ENCODE results near the gene RYR3. TPM values are rescaled to one million over a fixed set of nuclear protein-coding genes. Genes with fewer than 3 reads are reported as not detected.

RYR3 gene
- total RNA-seq, 1 experiment from 2014 or later: not detected

DNA sequence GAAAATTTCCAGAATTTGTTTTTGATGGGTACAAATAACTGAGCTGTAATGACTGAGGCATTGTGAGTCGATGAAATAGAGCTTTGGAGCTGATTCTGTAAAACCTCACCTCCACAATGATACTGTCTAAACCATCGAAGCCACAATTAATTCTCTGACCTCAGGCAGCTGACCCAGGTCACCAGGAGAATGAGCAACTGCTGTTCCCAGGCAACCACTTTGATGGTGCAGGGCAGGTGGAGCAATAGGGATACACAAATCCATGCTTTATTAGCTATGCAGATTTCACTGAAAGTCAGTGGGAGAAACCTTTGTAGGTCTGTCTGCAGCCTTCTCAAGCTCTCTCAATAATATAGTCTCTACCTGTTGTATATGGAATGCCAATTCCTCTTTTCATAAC, 204.4 kb downstream of the RYR3 start:
- no peaks in the 10 kb centered on the region for H3K36me3 ChIP-seq (ENCODE audit: insufficient read depth, low read length)
- H3K79me2 ChIP-seq (ENCODE audit: low read length): no peaks in the 10 kb centered on the region
- H3K4me1 ChIP-seq (ENCODE audit: low read length): no peaks in the 10 kb centered on the region
- H3K9me2 ChIP-seq (replicated peaks; ENCODE audit: insufficient read depth, low read length): no peaks in the 10 kb centered on the region
- H3K4me3 ChIP-seq (ENCODE audit: low read length): no peak overlapping the region
- no peak overlapping the region for H3K4me2 ChIP-seq (ENCODE audit: low read depth, low read length, poor library complexity, severe bottlenecking)
- no peak overlapping the region for H3K9ac ChIP-seq (ENCODE audit: low read length)
- H3K27ac ChIP-seq (ENCODE audit: low read length): no peak overlapping the region
- H3K9me3 ChIP-seq (ENCODE audit: low read length): no peaks in the 10 kb centered on the region
- no peak overlapping the region for H2AFZ ChIP-seq (ENCODE audit: low read length)
- H3K27me3 ChIP-seq (ENCODE audit: low read length): no peaks in the 10 kb centered on the region
- DNase-seq: no peak
- H4K20me1 ChIP-seq (ENCODE audit: insufficient read depth, low read depth, low read length): no peaks in the 10 kb centered on the region

DNA sequence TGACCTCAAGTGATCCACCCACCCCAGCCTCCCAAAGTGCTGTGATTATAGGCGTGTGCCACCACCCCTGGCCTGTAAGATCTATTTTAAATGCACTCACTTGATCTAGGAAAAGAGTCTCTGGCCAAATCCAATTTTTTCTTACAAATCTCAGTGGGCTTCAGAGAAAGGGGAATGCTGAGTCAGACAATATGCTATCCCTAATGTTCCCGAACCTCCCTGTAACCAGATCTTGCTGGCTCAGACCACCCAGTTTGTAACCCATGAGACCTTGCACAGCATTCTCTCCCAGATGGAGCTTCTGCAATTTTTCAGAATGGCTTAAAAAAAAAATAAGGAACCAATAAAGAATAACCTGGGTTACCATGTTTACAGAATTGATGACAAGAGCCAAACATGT, 205.8 kb downstream of the RYR3 start:
- H3K9me3 ChIP-seq (ENCODE audit: low read length): no peaks in the 10 kb centered on the region
- DNase-seq: no peak
- H3K9ac ChIP-seq (ENCODE audit: low read length): no peak overlapping the region
- H3K79me2 ChIP-seq (ENCODE audit: low read length): no peaks in the 10 kb centered on the region
- no peaks in the 10 kb centered on the region for H3K9me2 ChIP-seq (replicated peaks; ENCODE audit: insufficient read depth, low read length)
- no peaks in the 10 kb centered on the region for H3K4me1 ChIP-seq (ENCODE audit: low read length)
- no peak overlapping the region for H3K4me3 ChIP-seq (ENCODE audit: low read length)
- H3K27ac ChIP-seq (ENCODE audit: low read length): no peak overlapping the region
- H3K27me3 ChIP-seq (ENCODE audit: low read length): no peaks in the 10 kb centered on the region
- no peak overlapping the region for H3K4me2 ChIP-seq (ENCODE audit: low read depth, low read length, poor library complexity, severe bottlenecking)
- no peaks in the 10 kb centered on the region for H4K20me1 ChIP-seq (ENCODE audit: insufficient read depth, low read depth, low read length)
- no peak overlapping the region for H2AFZ ChIP-seq (ENCODE audit: low read length)
- no peaks in the 10 kb centered on the region for H3K36me3 ChIP-seq (ENCODE audit: insufficient read depth, low read length)

DNA sequence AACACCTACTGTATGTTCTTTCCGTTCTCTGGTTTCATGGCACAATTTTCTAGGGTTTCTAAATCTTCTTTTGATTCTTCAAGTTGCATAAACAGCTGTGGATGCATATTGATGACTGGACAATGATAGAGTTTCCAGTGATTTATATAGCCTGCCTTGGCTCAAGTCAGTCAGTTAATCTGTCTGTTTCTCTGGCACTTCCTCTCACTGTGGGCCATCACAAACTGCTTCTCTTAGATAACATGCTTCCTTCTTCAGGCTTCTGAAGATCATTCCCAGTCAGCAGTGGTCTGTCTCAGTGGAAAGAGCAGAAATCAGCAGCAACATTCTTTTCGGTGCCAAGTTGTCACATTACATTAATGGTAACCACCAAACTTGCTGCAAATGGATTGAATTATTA, 207.2 kb downstream of the RYR3 start:
- Histone ChIP-seq H3K27ac (ENCODE audit: low read length) (no peak overlapping the region), H3K4me2 (ENCODE audit: low read depth, low read length, poor library complexity, severe bottlenecking) (no peak overlapping the region), H3K4me1 (ENCODE audit: low read length) (no peaks in the 10 kb centered on the region), H3K9me2 (replicated peaks; ENCODE audit: insufficient read depth, low read length) (no peaks in the 10 kb centered on the region), H3K4me3 (ENCODE audit: low read length) (no peak overlapping the region), H4K20me1 (ENCODE audit: insufficient read depth, low read depth, low read length) (no peaks in the 10 kb centered on the region), H3K36me3 (ENCODE audit: insufficient read depth, low read length) (no peaks in the 10 kb centered on the region), H2AFZ (ENCODE audit: low read length) (no peak overlapping the region), H3K9me3 (ENCODE audit: low read length) (0 out of 2 replicates have a peak, but pooled peaks cover 2% of the 10 kb centered on the region), H3K27me3 (ENCODE audit: low read length) (no peaks in the 10 kb centered on the region), H3K9ac (ENCODE audit: low read length) (no peak overlapping the region), H3K79me2 (ENCODE audit: low read length) (no peaks in the 10 kb centered on the region)
- no peak for DNase-seq

DNA sequence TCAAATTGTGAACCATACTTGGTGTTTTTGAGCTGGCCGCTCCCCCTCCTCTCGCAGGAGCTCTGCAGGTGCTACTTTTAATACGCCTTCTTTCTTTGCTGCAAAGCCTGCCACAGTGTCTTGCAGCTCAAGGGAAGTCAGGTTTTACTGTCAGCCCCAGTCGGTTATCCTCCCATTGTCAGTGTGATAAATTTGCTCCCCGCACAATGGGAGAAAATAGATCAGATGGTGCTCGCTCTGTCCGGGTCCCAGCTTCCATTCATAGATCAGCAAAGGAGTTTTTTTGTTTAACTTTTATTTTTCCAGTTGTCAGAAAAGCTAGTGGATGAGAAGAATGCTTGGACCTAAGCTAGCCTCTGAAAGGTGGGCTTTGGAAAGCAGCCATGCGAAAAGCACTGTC, 207.7 kb downstream of the RYR3 start:
- Histone ChIP-seq H3K9me3 (ENCODE audit: low read length) (0 out of 2 replicates have a peak, but pooled peaks cover 2% of the 10 kb centered on the region), H3K36me3 (ENCODE audit: insufficient read depth, low read length) (no peaks in the 10 kb centered on the region), H3K9me2 (replicated peaks; ENCODE audit: insufficient read depth, low read length) (no peaks in the 10 kb centered on the region), H3K4me3 (ENCODE audit: low read length) (no peak overlapping the region), H3K4me2 (ENCODE audit: low read depth, low read length, poor library complexity, severe bottlenecking) (no peak overlapping the region), H3K9ac (ENCODE audit: low read length) (no peak overlapping the region), H3K27me3 (ENCODE audit: low read length) (no peaks in the 10 kb centered on the region), H4K20me1 (ENCODE audit: insufficient read depth, low read depth, low read length) (no peaks in the 10 kb centered on the region), H2AFZ (ENCODE audit: low read length) (no peak overlapping the region), H3K79me2 (ENCODE audit: low read length) (no peaks in the 10 kb centered on the region), H3K27ac (ENCODE audit: low read length) (no peak overlapping the region), H3K4me1 (ENCODE audit: low read length) (no peaks in the 10 kb centered on the region)
- no peak for DNase-seq

DNA sequence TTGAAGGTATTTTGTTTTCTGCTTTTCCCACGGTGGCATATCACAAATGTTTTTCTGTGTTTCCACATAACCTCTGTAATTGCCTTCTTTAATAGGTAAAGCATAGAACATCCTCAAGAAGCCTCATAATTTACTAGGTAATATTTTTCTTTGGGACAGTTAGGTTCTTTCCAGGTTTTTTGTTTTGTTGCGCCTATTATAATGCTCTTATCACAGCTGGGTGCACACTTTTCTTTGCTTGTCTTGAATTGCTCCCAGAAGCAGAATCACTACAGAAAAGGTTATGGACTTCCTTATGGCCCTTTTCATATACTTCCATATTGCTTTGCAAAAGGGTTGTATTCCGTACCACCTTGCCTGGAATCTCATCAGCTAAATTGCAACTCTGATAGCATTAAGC, 213.5 kb downstream of the RYR3 start:
- DNase-seq: no peak
- Histone ChIP-seq H3K79me2 (ENCODE audit: low read length) (no peaks in the 10 kb centered on the region), H2AFZ (ENCODE audit: low read length) (no peak overlapping the region), H3K4me2 (ENCODE audit: low read depth, low read length, poor library complexity, severe bottlenecking) (no peak overlapping the region), H3K9me2 (replicated peaks; ENCODE audit: insufficient read depth, low read length) (no peaks in the 10 kb centered on the region), H3K36me3 (ENCODE audit: insufficient read depth, low read length) (no peaks in the 10 kb centered on the region), H3K4me3 (ENCODE audit: low read length) (no peak overlapping the region), H3K4me1 (ENCODE audit: low read length) (no peaks in the 10 kb centered on the region), H3K27ac (ENCODE audit: low read length) (no peak overlapping the region), H4K20me1 (ENCODE audit: insufficient read depth, low read depth, low read length) (no peaks in the 10 kb centered on the region), H3K9me3 (ENCODE audit: low read length) (0 out of 2 replicates have a peak, but pooled peaks cover 2% of the 10 kb centered on the region), H3K9ac (ENCODE audit: low read length) (no peak overlapping the region), H3K27me3 (ENCODE audit: low read length) (no peaks in the 10 kb centered on the region)

DNA sequence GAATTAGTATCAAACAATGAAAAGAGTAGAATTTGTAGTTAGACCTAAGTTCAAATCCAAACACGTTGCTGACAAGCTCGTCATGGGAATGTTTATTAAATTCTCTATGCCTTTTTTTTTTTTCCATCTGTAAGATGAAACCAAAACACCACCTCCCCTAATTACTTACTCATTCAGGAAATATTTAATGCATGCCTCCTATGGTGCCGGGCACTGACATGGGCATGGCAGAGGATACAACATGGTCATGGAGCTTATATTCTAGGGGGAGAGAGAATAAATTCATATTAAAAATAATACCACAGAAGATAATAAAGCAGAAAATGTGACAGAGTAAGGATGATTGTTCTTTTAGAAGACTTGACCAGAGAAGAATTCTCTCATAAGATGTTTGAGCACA, 215.8 kb downstream of the RYR3 start:
- Histone ChIP-seq H3K4me1 (ENCODE audit: low read length) (no peaks in the 10 kb centered on the region), H3K9me2 (replicated peaks; ENCODE audit: insufficient read depth, low read length) (no peaks in the 10 kb centered on the region), H3K27me3 (ENCODE audit: low read length) (no peaks in the 10 kb centered on the region), H3K9me3 (ENCODE audit: low read length) (0 out of 2 replicates have a peak, but pooled peaks cover 2% of the 10 kb centered on the region), H2AFZ (ENCODE audit: low read length) (no peak overlapping the region), H3K4me3 (ENCODE audit: low read length) (no peak overlapping the region), H3K4me2 (ENCODE audit: low read depth, low read length, poor library complexity, severe bottlenecking) (no peak overlapping the region), H4K20me1 (ENCODE audit: insufficient read depth, low read depth, low read length) (no peaks in the 10 kb centered on the region), H3K9ac (ENCODE audit: low read length) (no peak overlapping the region), H3K79me2 (ENCODE audit: low read length) (no peaks in the 10 kb centered on the region), H3K36me3 (ENCODE audit: insufficient read depth, low read length) (no peaks in the 10 kb centered on the region), H3K27ac (ENCODE audit: low read length) (no peak overlapping the region)
- DNase-seq: no peak

DNA sequence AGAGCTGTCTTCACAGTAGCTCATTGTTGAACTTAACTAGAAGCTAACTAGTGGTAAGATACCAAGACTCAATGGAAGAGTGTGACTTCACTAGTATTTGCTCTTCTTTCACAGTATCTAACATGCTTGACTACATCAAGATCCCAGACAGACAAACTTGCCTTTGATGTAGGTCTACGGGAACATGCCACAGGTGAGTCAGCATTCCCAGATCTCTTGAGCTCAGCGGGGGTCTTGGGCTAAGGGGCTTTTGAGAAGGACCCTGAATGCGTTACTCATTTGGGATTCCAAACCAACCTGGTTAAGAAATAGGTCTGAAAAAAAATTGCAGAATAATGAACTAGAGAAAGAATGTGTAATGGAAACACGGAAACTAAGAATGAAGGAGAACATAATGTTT, 222.4 kb downstream of the RYR3 start:
- Histone ChIP-seq H3K79me2 (ENCODE audit: low read length) (no peaks in the 10 kb centered on the region), H3K27ac (ENCODE audit: low read length) (no peak overlapping the region), H3K9me2 (replicated peaks; ENCODE audit: insufficient read depth, low read length) (no peaks in the 10 kb centered on the region), H3K36me3 (ENCODE audit: insufficient read depth, low read length) (no peaks in the 10 kb centered on the region), H3K9me3 (ENCODE audit: low read length) (no peaks in the 10 kb centered on the region), H3K4me2 (ENCODE audit: low read depth, low read length, poor library complexity, severe bottlenecking) (no peak overlapping the region), H2AFZ (ENCODE audit: low read length) (no peak overlapping the region), H3K9ac (ENCODE audit: low read length) (no peak overlapping the region), H3K4me3 (ENCODE audit: low read length) (no peak overlapping the region), H3K4me1 (ENCODE audit: low read length) (no peaks in the 10 kb centered on the region), H3K27me3 (ENCODE audit: low read length) (no peaks in the 10 kb centered on the region), H4K20me1 (ENCODE audit: insufficient read depth, low read depth, low read length) (no peaks in the 10 kb centered on the region)
- DNase-seq: no peak

DNA sequence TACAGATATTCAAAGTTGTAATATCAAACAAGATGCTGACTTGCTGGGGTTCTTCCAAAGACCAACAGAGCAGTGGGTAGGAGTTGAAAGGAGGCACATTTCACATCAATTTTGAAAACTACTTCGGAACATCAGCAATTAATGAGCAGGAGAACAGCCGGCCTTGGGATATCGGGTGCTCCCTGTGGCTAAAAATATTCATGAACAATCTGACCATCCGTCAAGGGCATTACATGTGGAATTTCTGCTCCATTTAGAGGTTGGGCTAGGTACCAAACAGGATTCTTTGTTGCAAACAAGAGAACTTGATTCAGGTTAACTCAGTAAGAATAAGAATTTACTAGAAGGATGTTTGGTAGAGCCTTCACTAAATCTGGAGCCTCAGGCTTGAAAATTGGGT, 223.9 kb downstream of the RYR3 start:
- Histone ChIP-seq H3K9me2 (replicated peaks; ENCODE audit: insufficient read depth, low read length) (no peaks in the 10 kb centered on the region), H3K27me3 (ENCODE audit: low read length) (no peaks in the 10 kb centered on the region), H3K9ac (ENCODE audit: low read length) (no peak overlapping the region), H3K4me3 (ENCODE audit: low read length) (no peak overlapping the region), H2AFZ (ENCODE audit: low read length) (no peak overlapping the region), H3K36me3 (ENCODE audit: insufficient read depth, low read length) (no peaks in the 10 kb centered on the region), H3K4me1 (ENCODE audit: low read length) (no peaks in the 10 kb centered on the region), H3K4me2 (ENCODE audit: low read depth, low read length, poor library complexity, severe bottlenecking) (no peak overlapping the region), H3K9me3 (ENCODE audit: low read length) (no peaks in the 10 kb centered on the region), H3K79me2 (ENCODE audit: low read length) (no peaks in the 10 kb centered on the region), H3K27ac (ENCODE audit: low read length) (no peak overlapping the region), H4K20me1 (ENCODE audit: insufficient read depth, low read depth, low read length) (no peaks in the 10 kb centered on the region)
- no peak for DNase-seq

DNA sequence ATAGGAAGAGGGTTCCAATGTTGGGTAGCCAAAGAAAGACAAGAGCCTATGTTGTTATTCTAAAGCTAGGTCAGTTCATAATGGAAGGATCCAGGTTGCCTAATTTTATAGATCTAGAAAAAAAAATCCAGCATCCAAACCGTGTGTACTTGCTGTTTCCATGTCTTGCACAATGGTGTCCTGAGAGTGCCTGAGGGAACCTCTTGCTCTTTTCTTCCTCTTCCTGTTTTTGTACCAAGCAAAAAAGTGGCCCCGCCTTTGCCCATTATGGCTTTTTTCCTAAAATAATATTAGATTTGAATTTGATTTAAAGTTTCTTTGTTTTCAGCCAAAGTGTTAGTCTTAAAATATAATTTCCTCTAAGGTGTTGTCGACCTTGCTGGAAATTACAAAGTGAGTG, 224.4 kb downstream of the RYR3 start:
- Histone ChIP-seq H4K20me1 (ENCODE audit: insufficient read depth, low read depth, low read length) (no peaks in the 10 kb centered on the region), H3K4me1 (ENCODE audit: low read length) (no peaks in the 10 kb centered on the region), H3K9me3 (ENCODE audit: low read length) (no peaks in the 10 kb centered on the region), H3K27me3 (ENCODE audit: low read length) (no peaks in the 10 kb centered on the region), H2AFZ (ENCODE audit: low read length) (no peak overlapping the region), H3K4me2 (ENCODE audit: low read depth, low read length, poor library complexity, severe bottlenecking) (no peak overlapping the region), H3K9me2 (replicated peaks; ENCODE audit: insufficient read depth, low read length) (no peaks in the 10 kb centered on the region), H3K27ac (ENCODE audit: low read length) (no peak overlapping the region), H3K9ac (ENCODE audit: low read length) (no peak overlapping the region), H3K36me3 (ENCODE audit: insufficient read depth, low read length) (no peaks in the 10 kb centered on the region), H3K4me3 (ENCODE audit: low read length) (no peak overlapping the region), H3K79me2 (ENCODE audit: low read length) (no peaks in the 10 kb centered on the region)
- no peak for DNase-seq

All from Karpas-422 (cell line).